Measurements from ENCODE around the gene MYL5.
"Not testable (repeated sequence)": the region's sequence is repeated elsewhere in the genome, so short reads cannot be mapped to it uniquely, and the experiment has no call there.

Gene MYL5

GRCh38 chr4:635851-636627 lies 38.3 kb upstream of the MYL5 start:
- no peak for DNase-seq (ENCODE audit: low read depth in 3 of 3)

GRCh38 chr4:636628-637159 lies 37.6 kb upstream of the MYL5 start:
- DNase-seq (ENCODE audit: low read depth in 3 of 3): no peak

- no peak for DNase-seq (ENCODE audit: low read depth in 3 of 3)
These were observed 36.6 kb upstream of the MYL5 start for GRCh38 chr4:637536-638280.

GRCh38 chr4:642366-642765 lies 32.0 kb upstream of the MYL5 start:
- DNase-seq (ENCODE audit: low read depth in 3 of 3): not testable (repeated sequence)

- DNase-seq (ENCODE audit: low read depth in 3 of 3): no peak
These were observed 27.9 kb upstream of the MYL5 start for GRCh38 chr4:646460-646859.

DNA sequence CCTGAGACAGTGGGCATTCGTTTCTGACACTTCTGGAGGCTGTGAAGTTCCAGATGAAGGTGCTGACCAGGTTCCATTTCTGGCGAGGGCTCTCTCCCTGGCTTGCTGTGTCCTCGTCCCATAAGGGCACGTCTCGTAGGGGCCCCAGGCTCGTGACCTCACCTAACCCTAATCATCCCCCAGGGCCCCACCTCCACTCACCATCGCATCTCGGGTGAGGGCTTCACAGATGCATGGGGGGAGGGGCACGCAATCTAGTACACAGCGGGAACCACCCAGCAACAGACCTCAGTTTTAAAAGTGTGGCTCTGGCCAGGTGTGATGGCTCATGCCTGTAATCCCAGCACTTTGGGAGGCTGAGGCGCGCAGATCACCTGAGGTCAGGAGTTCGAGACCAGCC lies 26.9 kb upstream of the MYL5 start:
- DNase-seq (ENCODE audit: low read depth in 3 of 3): no peak

DNA sequence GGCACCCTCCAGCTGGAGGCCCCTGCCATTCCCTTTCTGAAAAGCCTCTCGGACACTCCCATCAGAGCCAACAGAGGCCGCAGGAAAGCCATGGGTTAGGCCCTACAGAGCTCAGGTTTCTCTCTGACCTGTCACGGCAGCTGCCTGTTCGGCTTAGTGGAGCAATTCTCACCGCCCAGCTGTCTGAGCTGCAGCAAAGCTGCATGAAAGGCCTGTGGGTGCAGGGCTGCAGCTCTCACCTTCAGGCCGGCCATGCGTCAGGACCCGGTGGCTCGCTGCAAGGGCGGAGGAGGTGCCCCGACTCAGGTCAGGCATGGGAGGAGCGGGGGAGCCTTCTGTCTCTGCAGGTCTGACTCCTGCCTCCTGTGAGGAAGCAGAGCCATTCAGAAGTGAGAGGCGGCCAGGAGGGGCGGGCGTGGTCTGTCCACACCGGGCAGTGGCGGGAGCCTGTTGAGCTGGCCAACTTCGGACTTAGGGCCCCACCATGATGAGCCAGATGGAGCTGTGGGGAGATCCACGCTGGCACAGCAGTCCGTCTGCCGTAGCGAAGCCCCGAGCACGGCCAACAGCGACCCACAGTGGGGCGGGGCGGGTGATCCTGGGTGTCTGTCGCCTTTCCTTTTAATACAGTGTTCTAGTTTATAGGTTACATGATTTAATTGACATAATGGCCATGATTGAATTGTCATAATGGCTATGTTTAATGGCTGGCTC lies 25.6 kb upstream of the MYL5 start:
- no peak for DNase-seq (ENCODE audit: low read depth in 3 of 3)

GRCh38 chr4:649293-649625 lies 25.1 kb upstream of the MYL5 start:
- DNase-seq (ENCODE audit: low read depth in 3 of 3): no peak

GRCh38 chr4:649751-650310 lies 24.5 kb upstream of the MYL5 start:
- DNase-seq (ENCODE audit: low read depth in 3 of 3): no peak

DNA sequence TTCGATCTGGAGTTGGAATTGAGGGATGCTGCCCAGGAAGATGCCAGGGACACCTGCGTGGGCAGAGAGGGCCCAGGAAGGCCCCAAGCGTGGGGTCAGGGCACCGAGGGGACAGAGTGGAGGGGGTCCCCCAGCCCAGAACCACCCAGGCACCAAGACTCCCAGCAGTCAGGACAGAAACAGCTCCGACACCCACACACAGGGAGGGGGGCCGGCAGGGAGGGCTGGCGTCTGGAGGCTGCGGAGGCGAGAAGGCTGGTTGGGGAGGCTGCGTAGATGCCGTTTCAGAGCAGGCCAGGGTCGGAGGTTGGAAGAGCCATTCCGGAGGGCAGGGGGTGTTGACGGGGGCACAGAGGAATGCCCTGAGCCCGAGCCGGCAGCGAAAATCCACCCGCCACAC lies 23.9 kb upstream of the MYL5 start:
- no peak for DNase-seq (ENCODE audit: low read depth in 3 of 3)

DNA sequence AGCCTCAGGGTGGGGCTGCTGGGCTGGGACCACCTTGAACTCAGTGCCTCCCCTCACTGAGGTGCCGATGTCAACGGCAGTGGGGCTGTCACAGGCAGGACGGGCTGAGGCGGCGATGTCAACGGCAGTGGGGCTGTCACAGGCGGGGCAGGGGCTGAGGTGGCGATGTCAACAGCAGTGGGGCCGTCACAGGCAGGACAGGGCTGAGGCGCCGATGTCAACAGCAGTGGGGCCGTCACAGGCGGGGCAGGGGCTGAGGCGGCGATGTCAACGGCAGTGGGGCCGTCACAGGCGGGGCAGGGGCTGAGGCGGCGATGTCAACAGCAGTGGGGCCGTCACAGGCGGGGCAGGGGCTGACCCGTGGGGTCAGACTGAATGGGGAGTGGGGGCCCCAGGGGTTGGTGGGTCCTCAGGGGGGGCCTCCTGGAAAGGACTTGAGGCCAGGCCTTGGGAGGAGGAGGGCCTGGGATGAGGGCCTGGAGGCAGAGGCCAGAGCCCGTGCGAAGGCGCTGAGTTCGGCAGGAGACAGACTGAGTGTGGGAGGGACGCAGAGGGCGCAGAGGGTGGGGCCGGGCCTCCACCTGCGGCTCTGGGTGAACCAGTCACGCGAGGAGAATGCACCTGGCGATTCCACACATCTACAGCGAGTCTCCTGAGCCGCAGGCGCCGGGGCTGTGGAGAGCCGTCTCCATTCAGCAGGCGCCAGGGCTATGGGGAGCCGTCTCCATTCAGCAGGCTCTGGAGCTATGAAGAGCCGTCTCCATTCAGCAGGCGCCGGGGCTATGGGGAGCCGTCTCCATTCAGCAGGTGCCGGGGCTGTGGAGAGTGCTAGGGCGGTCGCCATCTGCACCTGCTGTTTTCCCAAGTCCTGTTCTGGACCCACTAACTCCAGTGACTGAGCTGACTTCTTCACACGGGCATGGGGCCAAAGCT lies 23.1 kb upstream of the MYL5 start:
- DNase-seq (ENCODE audit: low read depth in 3 of 3): no peak

- DNase-seq (ENCODE audit: low read depth in 3 of 3): no peak
These were observed 22.3 kb upstream of the MYL5 start for GRCh38 chr4:651884-652642.

- DNase-seq (ENCODE audit: low read depth in 3 of 3): no peak
These were observed 21.1 kb upstream of the MYL5 start for GRCh38 chr4:653080-653821.

DNA sequence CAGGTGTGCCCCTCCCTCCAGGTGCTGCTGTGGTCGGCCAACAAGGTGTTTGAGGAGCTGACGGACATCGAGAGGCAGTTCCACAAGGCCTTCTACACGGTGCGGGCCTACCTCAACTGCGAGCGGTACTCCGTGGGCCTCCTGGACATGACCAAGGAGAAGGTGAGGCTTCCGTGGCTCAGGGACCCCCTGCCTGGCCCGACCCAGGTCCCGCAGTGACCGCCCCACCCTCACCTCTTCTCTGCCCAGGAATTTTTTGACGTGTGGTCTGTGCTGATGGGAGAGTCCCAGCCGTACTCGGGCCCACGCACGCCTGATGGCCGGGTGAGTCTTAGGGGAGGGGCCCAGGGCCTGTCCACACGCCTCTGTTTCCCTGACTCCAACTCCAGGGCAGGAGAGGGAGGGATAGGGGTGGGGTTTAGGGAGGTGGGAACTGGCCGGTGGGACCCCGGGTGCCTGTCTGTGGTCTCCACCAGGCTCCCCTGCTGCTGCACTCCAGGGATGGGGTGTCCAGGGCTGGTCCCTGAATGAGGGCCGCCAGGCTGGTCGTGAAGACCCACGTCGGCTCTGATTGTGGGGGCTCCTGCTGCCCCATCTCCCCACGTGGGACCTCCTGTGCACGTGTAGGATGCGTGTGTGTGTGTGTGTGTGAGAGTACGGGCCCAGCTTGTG lies 20.4 kb upstream of the MYL5 start:
- no peak for DNase-seq (ENCODE audit: low read depth in 3 of 3)

DNA sequence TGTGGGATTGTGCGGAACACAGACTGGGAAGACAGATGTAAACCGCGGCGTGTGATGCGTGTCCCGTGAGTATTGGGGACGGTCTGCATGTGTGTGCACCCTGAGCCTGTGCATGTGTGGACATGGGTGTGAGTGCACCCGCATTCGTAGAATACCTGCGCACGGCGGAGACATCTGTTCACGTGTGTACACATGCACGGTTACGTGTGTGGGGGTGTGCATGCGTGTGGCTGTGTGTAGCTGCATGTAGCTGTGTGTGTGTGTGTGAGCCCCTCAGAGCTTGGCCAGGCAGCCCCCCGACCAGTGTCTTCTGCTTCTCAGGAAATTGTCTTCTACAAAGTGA lies 19.9 kb upstream of the MYL5 start:
- no peak for DNase-seq (ENCODE audit: low read depth in 3 of 3)

DNA sequence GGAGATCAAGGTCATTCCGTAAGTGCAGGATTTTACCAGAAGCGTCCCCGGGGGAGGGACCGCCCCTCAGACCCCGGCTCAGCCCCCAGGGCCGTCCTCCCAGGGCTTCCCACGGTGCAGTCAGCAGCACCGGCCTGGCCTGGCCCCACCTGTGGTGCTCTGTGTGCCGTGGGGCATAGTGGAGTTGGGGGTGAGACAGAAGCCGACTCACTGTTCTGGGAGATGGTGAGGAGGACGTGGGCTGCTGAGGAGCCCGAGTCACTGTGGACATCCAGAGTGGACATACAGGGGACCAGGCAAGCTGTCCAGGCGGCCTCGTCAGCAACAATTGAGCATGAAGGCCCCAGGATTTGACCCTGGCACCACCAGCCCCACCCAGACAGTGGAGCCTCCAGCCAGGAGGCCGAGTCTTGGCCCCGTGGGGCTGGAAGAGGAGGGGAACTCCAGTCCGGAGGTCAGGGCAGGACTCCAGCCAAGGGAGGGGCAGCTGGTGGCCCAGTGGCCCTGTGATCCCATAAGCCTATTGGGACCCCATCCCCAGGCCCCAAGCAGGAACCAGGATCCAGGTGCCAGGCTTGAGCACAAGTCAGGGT lies 19.4 kb upstream of the MYL5 start:
- DNase-seq (ENCODE audit: low read depth in 3 of 3): no peak

GRCh38 chr4:655464-656151 lies 18.7 kb upstream of the MYL5 start:
- DNase-seq (ENCODE audit: low read depth in 3 of 3): no peak
